Measurements from ENCODE around the gene FILIP1L.
A peak's percentile ranks its signal among the peaks of the same experiment; 100 is the strongest.

Gene FILIP1L

DNA sequence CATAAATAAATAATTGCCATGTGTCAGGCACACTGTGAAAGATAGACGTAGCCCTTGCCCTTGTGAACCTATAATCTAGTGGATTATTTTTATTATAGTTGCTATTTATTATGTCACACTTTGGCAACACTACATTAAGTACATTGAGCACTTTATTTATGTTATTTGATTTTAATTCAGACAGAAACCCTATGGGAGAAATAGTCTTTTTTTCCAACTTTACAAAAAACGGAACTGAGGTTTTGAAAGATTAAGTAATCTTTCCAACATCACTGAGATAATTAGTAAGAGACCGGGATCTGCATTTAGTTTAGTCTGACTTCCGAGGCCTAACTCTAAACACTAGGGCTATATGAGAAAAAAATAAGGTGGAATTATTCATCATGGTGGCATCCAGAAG is 2.8 kb upstream of the FILIP1L start:
- no peak overlapping the region for H3K27ac Mint-ChIP-seq

DNA sequence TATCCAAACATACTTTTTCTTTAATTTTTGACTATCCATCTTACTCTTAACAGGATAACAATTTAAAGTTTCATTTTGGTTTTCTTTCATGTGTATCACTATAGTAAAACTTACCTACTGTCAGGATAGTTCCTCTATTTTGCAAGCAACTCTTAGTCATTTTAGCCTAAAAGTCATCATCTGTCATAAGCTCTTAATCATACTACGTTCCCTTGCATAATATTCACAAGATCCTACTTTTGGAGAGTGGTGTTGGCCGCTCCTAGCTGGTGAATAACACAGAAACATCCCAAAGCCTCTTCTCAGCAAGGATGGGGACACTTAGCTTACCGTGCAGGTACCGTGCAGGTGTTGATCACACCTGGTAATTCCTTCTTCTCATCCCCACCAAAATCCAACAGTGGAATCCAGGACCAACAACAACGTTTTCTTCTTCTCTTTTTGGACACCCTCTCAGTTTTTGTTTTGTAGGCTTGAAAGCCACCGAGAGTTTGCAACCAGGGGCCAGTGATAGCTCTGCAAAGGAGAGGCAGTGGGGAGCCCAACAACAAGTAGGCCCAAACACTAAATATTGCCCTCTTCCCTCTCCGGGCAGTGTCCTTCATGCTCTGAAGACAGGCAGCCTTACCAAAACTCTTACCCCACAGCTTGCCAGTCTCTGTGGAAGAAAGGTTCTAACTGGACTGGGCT is 433 bp downstream of the FILIP1L start:
- Mint-ChIP-seq H3K4me3 (no peak overlapping the region), H3K9me3 (no peaks in the 10 kb centered on the region), H3K27ac (no peak overlapping the region), H3K27me3 (ENCODE audit: low read depth) (no peaks in the 10 kb centered on the region), H3K36me3 (ENCODE audit: low read depth) (peaks cover 4% of the 10 kb centered on the region), H3K4me1 (ENCODE audit: low read depth) (peaks cover 2% of the 10 kb centered on the region)
- no peak for DNase-seq (ENCODE audit: low spot score)

More for the DNA sequence above, 2.8 kb upstream of the FILIP1L start:
- Mint-ChIP-seq H3K4me1 (ENCODE audit: low read depth) (no peaks in the 10 kb centered on the region), H3K36me3 (ENCODE audit: low read depth) (no peaks in the 10 kb centered on the region), H3K27me3 (ENCODE audit: low read depth) (no peaks in the 10 kb centered on the region), H3K9me3 (no peaks in the 10 kb centered on the region), H3K4me3 (no peak overlapping the region)
- DNase-seq (ENCODE audit: low spot score), result no peak

DNA sequence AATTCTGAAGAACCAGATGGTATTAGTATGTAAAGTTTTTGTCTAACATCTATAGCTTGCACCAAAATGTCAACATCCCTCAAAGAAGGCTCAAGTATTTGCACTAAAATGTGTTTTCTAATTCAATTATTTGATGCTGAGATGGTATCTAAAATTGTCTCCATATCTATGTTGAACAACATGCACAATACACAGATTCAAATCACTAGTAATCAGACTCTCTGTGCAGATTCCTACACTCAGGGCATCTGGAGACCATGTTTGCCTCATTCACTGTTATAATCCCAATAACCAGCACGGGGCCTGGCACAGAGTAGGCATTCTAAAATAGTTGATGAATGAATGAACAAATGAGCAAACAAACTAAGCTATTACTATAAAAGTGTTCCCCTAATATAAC is 2.6 kb downstream of the FILIP1L start:
- no peaks in the 10 kb centered on the region for H3K27me3 Mint-ChIP-seq (ENCODE audit: low read depth)
- no peak overlapping the region for H3K27ac Mint-ChIP-seq
- H3K36me3 Mint-ChIP-seq (ENCODE audit: low read depth), result peaks cover 7% of the 10 kb centered on the region
- no peaks in the 10 kb centered on the region for H3K9me3 Mint-ChIP-seq
- no peak for DNase-seq (ENCODE audit: low spot score)
- H3K4me3 Mint-ChIP-seq, result no peak overlapping the region
- H3K4me1 Mint-ChIP-seq (ENCODE audit: low read depth), result peaks cover 11% of the 10 kb centered on the region

DNA sequence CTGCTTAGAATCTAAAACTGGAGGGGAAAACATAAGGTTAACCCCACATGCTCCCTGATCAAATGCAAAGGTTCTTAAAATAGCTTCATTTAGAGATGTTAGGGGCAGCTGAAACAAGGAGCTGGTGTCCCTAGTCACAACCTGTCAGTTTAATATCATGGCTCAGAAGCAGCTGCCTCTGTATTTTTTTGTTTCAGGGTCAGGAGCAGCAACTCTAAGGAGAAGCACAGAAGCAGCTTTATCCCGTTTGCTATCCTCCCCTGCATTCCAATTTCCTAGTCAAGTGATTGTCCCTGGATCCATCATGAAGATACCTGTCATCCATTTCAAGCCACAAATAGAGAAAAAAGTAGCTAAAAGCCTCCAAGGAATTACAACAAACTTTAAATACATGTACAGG is 4.1 kb downstream of the FILIP1L start:
- peaks cover 11% of the 10 kb centered on the region for H3K36me3 Mint-ChIP-seq (ENCODE audit: low read depth)
- H3K27me3 Mint-ChIP-seq (ENCODE audit: low read depth), result no peaks in the 10 kb centered on the region
- peaks cover 26% of the 10 kb centered on the region for H3K4me1 Mint-ChIP-seq (ENCODE audit: low read depth)
- no peak for DNase-seq (ENCODE audit: low spot score)
- H3K4me3 Mint-ChIP-seq, result no peak overlapping the region
- H3K9me3 Mint-ChIP-seq, result no peaks in the 10 kb centered on the region
- H3K27ac Mint-ChIP-seq, result no peak overlapping the region

DNA sequence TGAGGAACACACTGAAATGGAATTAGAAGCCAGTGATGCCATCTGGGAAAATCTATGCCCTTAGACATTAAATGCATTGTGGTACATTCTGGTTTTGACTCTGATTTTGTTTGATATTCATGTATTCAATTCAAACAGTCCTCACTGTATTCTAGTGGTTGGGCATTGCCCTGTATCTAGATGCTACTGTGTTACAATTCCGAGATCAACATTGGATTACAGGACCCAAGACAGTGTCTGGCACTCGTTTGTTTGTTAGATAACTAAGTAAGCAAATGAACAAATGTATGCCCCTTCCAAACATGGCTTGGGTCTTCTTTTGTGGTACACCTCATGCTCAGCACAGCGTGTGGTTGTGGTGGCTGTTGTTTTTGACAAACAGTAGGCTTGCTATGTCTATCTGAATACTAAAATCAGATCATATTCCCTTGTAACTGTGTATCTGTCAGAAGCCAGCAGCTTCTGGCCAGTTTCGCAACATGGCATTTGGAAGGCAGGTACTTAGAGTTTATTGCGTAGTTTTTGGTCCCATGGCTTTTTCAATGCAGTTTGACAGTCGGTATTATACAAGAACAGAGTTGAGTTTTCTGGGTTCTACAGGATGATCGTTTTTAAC is 5.7 kb downstream of the FILIP1L start:
- Mint-ChIP-seq H3K4me1 (ENCODE audit: low read depth) (peaks cover 39% of the 10 kb centered on the region), H3K9me3 (no peaks in the 10 kb centered on the region), H3K36me3 (ENCODE audit: low read depth) (peaks cover 23% of the 10 kb centered on the region), H3K27ac (no peak overlapping the region), H3K4me3 (no peak overlapping the region), H3K27me3 (ENCODE audit: low read depth) (no peaks in the 10 kb centered on the region)
- no peak for DNase-seq (ENCODE audit: low spot score)

DNA sequence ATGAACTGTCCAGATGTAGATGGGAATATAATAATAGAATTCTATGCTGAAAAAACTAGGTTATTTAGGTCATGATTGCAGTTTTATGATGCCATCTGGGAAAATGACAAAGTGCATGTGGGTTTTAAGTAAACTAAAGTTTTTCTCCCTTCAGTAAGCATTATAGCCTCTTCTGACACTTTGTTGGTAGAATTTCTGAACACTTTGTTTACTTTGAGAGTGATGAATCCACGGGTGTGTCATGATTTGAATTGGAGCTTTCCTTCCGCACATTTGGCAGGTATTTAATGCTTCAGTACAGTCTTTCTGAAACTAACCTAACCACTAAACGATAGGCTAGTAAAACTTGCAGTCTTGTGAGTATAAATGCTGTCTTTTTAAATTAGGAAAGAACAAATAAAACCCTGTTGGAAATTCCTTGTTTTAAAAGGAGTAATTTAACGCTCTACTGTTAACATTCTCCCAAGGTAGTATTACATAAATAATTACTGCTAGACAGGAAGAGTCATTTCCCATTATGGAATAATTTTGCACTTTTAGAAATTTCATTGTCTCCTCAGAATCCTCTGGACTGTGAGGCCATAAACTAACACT is 7.0 kb downstream of the FILIP1L start:
- Mint-ChIP-seq H3K36me3 (ENCODE audit: low read depth) (peaks cover 30% of the 10 kb centered on the region), H3K4me1 (ENCODE audit: low read depth) (peaks cover 46% of the 10 kb centered on the region)
- no peak for DNase-seq (ENCODE audit: low spot score)

DNA sequence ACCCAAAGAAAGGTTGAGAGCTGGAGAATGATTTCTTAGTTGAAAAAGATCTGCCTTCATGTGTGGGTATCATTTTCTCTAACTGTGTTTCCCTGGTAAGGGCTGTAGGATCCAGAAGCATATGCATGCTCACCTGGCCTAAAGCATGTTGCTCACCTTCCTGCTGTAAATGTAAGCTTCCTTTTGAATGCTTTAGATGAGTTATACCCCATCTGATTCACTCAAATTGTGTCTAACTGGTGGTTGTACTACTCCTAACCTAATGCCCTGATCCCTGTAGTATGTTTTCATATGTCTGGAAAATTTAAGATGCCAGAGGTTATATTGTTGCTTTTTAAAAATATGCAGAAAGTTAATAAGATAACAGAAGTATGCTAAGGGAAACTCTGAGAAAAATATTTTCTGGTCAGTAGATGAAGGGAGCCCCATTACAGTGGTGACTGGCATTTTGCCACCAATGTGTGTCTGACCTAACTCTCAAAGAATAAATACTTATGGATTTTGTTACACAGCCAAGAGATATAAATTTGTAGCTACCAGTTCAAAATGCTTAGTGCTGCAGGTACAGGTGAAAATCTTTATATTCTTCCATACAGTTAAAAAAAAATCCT is 7.7 kb downstream of the FILIP1L start:
- Mint-ChIP-seq H3K4me3 (no peak overlapping the region), H3K9me3 (no peaks in the 10 kb centered on the region), H3K4me1 (ENCODE audit: low read depth) (peaks cover 46% of the 10 kb centered on the region), H3K27me3 (ENCODE audit: low read depth) (no peaks in the 10 kb centered on the region), H3K36me3 (ENCODE audit: low read depth) (peaks cover 30% of the 10 kb centered on the region), H3K27ac (no peak overlapping the region)
- no peak for DNase-seq (ENCODE audit: low spot score)

More for the DNA sequence above, 7.0 kb downstream of the FILIP1L start:
- Mint-ChIP-seq H3K4me3 (no peak overlapping the region), H3K27me3 (ENCODE audit: low read depth) (no peaks in the 10 kb centered on the region), H3K9me3 (no peaks in the 10 kb centered on the region), H3K27ac (no peak overlapping the region)

DNA sequence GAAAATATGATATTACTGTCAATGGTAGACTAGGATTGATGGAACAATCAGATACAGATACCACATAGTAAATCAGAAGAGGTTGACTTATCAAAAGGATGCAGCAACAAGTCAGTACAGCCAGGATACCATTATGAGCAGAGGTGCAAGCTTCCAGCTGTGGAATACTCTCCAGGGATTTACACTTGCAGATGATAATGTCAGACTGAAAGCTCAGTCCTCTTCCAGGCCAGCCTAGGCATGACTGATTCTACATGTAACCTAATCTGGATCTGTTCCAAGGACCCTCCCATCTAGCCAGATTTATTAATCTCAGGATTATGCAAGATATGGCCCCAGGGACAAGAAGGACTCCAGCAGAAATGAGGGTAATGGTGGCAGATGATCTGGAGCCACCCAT is 8.2 kb downstream of the FILIP1L start:
- Mint-ChIP-seq H3K27ac (no peak overlapping the region), H3K36me3 (ENCODE audit: low read depth) (peaks cover 31% of the 10 kb centered on the region), H3K4me3 (no peak overlapping the region), H3K27me3 (ENCODE audit: low read depth) (no peaks in the 10 kb centered on the region), H3K9me3 (peaks cover 2% of the 10 kb centered on the region), H3K4me1 (ENCODE audit: low read depth) (peaks cover 46% of the 10 kb centered on the region)
- DNase-seq (ENCODE audit: low spot score), result no peak

DNA sequence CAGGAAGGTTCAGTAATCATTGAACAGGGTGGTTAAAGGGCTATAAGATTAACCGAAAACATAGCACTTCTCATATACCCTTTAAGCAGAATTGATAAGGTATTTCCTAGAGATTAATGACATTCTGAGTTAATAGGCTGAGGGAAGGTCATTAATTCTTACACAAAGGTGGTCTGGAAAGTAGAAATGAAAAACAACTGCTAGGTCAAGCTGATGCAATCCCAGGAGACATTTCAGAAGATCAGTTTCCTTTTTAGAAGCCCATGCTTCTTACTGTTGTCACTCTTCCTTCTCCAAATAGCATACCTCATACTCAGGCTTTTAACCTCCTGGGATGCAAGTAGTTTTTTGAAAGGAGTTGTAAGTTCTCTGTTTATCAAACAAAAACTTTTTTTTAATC is 8.8 kb downstream of the FILIP1L start:
- H3K9me3 Mint-ChIP-seq, result peaks cover 3% of the 10 kb centered on the region

DNA sequence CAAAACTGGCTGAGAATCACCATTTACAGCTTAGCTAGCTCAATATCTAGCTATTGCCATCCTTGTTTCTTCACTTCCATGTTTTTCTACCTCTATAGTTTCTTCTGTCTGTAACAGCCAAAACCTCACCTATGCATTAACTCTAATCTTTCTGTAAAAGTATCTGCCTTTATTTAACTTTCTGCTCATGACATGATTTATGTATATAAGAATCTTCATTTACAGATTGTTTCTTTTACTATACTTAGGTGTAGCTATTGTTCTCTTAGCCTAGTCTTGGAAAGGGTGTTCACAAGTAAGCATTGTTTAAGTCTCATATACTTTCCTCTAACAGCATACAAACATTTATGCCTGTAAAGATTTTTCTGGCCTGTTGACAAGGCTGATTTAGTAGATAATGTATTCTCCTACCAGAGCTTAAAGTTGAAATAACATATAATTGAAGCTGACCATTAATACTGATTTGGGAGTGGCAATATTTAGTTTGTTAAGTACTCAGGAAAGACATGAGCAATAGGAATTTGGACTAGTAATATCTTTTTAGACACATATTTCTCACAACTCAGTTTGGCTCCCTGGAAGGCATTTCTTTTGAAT is 9.4 kb downstream of the FILIP1L start:
- peaks cover 30% of the 10 kb centered on the region for H3K36me3 Mint-ChIP-seq (ENCODE audit: low read depth)
- no peak overlapping the region for H3K4me3 Mint-ChIP-seq
- H3K27me3 Mint-ChIP-seq (ENCODE audit: low read depth), result no peaks in the 10 kb centered on the region
- H3K4me1 Mint-ChIP-seq (ENCODE audit: low read depth), result peaks cover 46% of the 10 kb centered on the region
- DNase-seq (ENCODE audit: low spot score), result no peak
- peak overlapping the region; percentile 47 for H3K27ac Mint-ChIP-seq
- peaks cover 3% of the 10 kb centered on the region for H3K9me3 Mint-ChIP-seq

More for the DNA sequence above, 8.8 kb downstream of the FILIP1L start:
- Mint-ChIP-seq H3K27me3 (ENCODE audit: low read depth) (no peaks in the 10 kb centered on the region), H3K4me1 (ENCODE audit: low read depth) (peaks cover 46% of the 10 kb centered on the region), H3K27ac (peak overlapping the region; percentile 69), H3K4me3 (peak overlapping the region; percentile 25), H3K36me3 (ENCODE audit: low read depth) (peaks cover 32% of the 10 kb centered on the region)
- no peak for DNase-seq (ENCODE audit: low spot score)

DNA sequence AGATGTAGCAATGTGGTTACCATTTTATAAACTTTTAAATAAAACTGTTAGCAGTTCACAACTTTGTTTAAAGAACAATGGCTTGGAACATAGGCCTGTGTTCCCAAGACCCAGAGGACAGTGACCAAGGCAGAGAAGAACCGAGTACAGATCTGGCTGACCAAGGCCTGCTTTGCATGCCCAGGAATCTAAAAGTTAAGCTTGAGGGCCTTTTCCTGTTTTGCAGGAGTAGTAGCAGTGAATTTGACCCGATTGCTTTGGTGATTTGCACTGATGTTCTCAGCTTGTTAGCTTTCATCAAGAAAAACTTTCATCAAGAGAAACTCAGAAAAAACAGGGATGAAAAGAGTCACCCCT is 9.9 kb downstream of the FILIP1L start:
- Mint-ChIP-seq H3K27me3 (ENCODE audit: low read depth) (no peaks in the 10 kb centered on the region), H3K27ac (no peak overlapping the region)

DNA sequence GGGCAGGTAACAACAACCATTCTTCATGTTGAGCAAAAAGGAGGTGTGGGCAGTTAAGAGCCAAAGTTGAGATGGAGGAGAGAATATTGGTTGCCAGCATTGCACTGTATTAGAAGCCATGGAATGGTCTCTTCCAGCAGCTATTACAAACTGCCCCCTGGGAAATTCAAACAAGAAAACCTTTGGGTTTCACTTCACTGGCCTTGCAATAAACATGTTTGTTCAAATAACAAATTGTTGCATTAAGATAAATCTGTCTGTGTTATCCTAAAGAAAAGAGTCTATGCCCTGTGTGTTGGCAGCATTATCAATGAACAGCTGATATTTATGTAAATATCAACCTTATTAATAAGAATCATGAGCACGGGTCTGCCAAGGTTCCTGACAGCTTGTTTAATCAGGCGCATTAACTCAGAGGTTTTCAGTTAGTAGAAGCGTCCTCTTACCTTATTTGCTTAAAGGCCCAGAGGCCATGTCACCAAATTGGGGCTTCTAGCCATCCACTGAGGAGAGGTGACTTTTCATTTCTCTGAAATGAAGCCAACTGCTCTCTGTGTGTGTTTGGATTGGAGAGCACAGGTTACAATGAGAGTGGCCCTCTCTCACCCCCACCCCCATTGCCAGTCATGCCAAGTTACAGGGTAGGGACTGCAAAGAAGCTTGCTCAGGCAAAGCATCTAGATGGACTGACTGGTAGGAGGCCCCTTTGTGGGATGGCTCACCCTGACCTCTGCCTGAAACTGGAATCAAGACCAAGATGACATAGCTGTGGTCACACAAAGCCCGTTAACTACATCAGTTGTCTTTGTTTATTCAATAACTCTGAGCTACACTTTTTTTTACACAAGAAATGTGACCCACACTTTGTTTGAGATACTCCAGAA is 10.5 kb downstream of the FILIP1L start:
- no peak overlapping the region for H3K27ac Mint-ChIP-seq
- no peak overlapping the region for H3K4me3 Mint-ChIP-seq
- H3K9me3 Mint-ChIP-seq, result peaks cover 3% of the 10 kb centered on the region
- peaks cover 27% of the 10 kb centered on the region for H3K36me3 Mint-ChIP-seq (ENCODE audit: low read depth)
- H3K4me1 Mint-ChIP-seq (ENCODE audit: low read depth), result peaks cover 44% of the 10 kb centered on the region
- H3K27me3 Mint-ChIP-seq (ENCODE audit: low read depth), result no peaks in the 10 kb centered on the region
- DNase-seq (ENCODE audit: low spot score), result peak; percentile 52

More for the DNA sequence above, 9.9 kb downstream of the FILIP1L start:
- Mint-ChIP-seq H3K36me3 (ENCODE audit: low read depth) (peaks cover 30% of the 10 kb centered on the region), H3K9me3 (peaks cover 3% of the 10 kb centered on the region), H3K4me1 (ENCODE audit: low read depth) (peaks cover 46% of the 10 kb centered on the region), H3K4me3 (no peak overlapping the region)
- DNase-seq (ENCODE audit: low spot score), result no peak

DNA sequence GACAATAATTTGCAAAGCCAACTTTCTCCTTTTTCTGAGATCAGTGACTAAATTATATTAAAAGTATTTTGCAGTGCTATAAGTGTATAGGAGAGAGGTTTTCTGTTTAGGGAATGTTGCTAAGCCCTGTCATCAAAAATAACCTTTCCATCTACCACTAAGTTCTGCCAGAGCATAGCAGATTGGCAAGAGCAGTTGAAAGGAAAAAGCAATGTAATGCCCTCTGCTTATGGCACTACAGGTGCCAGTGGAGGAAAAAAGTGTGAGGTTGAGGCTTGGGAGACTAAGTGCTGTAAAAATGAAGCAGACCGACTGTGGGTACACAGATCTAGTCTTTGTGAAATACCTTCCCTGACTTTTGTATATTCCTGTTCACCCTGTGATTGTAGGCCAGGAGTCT is 11.5 kb downstream of the FILIP1L start:
- Mint-ChIP-seq H3K27me3 (ENCODE audit: low read depth) (no peaks in the 10 kb centered on the region), H3K4me3 (no peak overlapping the region), H3K36me3 (ENCODE audit: low read depth) (peaks cover 26% of the 10 kb centered on the region), H3K4me1 (ENCODE audit: low read depth) (peaks cover 42% of the 10 kb centered on the region), H3K27ac (no peak overlapping the region), H3K9me3 (peaks cover 3% of the 10 kb centered on the region)
- DNase-seq (ENCODE audit: low spot score), result no peak

Measured in T-helper 2 cell treated with Interferon-gamma antibody and Interleukin-4, amounts not matched to agents 5 μg/mL and 100 μg/mL, for 36 hours (primary cell).